Tibial nerve (tissue), 4 donors: ENCODE results near the gene EFHD2.

Experiments used
- EP300 ChIP-seq, 2 donors: sonication (generic); formaldehyde crosslinking; IDR thresholded peaks; one replicate each; pipeline ENCODE4 v1.6.1; 2017; ENCODE audit warnings: antibody characterized with exemption in 2 of 2, mild to moderate bottlenecking in 1 of 2
- POLR2A ChIP-seq, 2 donors: fragments of 450-650 bp; IDR thresholded peaks; one replicate each; pipeline ENCODE4 v1.6.1; 2017; ENCODE audit warnings: antibody characterized with exemption in 2 of 2, mild to moderate bottlenecking in 2 of 2, moderate library complexity in 2 of 2
- TF ChIP-seq, protein P1 (sequence below), 5 experiments: fragments of 200-600 bp in 3 of 5; fragments of 450-650 bp in 2 of 5; sonication (generic) in 3 of 5; IDR thresholded peaks; one replicate each; pipeline ENCODE4 v1.5.1; 2016 to 2019; ENCODE audit warnings: antibody characterized with exemption in 5 of 5, mild to moderate bottlenecking in 3 of 5, moderate library complexity in 2 of 5

DNA sequence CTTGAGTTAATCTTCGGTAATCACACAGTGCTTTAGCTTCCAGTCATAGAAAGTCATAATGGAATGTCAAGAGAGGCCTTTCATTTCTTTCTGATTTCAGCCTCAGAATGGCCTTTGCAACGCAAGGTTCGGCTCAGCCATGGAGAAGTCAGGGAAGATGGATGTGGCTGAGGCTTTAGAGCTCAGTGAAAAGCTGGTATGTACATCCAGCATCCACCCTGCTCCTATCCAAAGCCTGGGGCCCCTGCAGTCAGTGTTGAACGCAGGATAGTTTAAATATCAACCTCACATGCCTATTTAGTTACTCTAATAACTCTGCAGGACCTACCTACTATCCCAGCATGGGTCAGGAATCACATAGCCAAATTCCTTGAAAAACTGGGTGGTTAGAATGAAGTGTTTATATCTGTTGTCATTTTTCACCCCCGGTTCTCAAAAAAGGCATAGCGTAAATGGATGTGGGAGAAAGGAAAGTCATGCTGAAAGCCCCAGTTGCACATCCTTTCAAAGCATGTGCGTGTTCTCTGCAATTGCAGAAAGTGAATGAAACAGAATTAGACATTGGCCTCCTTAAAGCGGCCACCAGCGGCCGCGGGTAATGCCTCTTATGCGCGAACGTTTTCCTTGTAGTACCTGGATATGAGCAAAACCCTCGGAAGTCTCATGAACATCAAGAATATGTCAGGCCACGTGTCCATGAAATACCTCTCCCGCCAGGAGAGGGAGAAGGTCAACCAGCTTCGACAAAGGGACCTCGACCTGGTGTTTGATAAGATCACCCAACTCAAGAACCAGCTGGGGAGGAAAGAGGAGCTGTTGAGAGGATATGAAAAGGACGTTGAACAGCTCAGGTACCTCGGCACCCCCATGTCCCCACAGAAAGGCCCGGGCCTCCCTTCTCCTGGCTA, 28.8 kb upstream of the EFHD2 start:
- TF ChIP-seq, protein P1, sequence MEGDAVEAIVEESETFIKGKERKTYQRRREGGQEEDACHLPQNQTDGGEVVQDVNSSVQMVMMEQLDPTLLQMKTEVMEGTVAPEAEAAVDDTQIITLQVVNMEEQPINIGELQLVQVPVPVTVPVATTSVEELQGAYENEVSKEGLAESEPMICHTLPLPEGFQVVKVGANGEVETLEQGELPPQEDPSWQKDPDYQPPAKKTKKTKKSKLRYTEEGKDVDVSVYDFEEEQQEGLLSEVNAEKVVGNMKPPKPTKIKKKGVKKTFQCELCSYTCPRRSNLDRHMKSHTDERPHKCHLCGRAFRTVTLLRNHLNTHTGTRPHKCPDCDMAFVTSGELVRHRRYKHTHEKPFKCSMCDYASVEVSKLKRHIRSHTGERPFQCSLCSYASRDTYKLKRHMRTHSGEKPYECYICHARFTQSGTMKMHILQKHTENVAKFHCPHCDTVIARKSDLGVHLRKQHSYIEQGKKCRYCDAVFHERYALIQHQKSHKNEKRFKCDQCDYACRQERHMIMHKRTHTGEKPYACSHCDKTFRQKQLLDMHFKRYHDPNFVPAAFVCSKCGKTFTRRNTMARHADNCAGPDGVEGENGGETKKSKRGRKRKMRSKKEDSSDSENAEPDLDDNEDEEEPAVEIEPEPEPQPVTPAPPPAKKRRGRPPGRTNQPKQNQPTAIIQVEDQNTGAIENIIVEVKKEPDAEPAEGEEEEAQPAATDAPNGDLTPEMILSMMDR (IDR thresholded peaks at IDR 0.05) = no peak
- TF ChIP-seq POLR2A (IDR thresholded peaks at IDR 0.05) = no peak
- TF ChIP-seq EP300 (IDR thresholded peaks at IDR 0.05) = no peak
